Measurements from ENCODE around the gene MAP3K19. TPM values are rescaled to one million over a fixed set of nuclear protein-coding genes. Genes with fewer than 3 reads are reported as not detected.

Gene MAP3K19
- total RNA-seq, 1 donor from 2014 or later = not detected

- H3K27me3 Mint-ChIP-seq (ENCODE audit: unreplicated experiment) = no peaks in the 10 kb centered on the region
- no peak for DNase-seq (ENCODE audit: extremely low spot score, unreplicated experiment)
- H3K4me3 Mint-ChIP-seq (ENCODE audit: unreplicated experiment) = no peak overlapping the region
- no peaks in the 10 kb centered on the region for H3K9me3 Mint-ChIP-seq (ENCODE audit: unreplicated experiment)
- H3K27ac Mint-ChIP-seq (ENCODE audit: unreplicated experiment) = no peak overlapping the region
- no peak for TF ChIP-seq CTCF (IDR thresholded peaks at IDR 0.05)
- H3K36me3 Mint-ChIP-seq (ENCODE audit: unreplicated experiment) = peaks cover 48% of the 10 kb centered on the region
- peaks cover 6% of the 10 kb centered on the region for H3K4me1 Mint-ChIP-seq (ENCODE audit: unreplicated experiment)
These were observed 97.1 kb downstream of the MAP3K19 start for GRCh38 chr2:134949981-134950708.

- no peak for DNase-seq (ENCODE audit: extremely low spot score, unreplicated experiment)
- no peaks in the 10 kb centered on the region for H3K4me1 Mint-ChIP-seq (ENCODE audit: unreplicated experiment)
- no peak overlapping the region for H3K27ac Mint-ChIP-seq (ENCODE audit: unreplicated experiment)
- no peak overlapping the region for H3K4me3 Mint-ChIP-seq (ENCODE audit: unreplicated experiment)
- H3K36me3 Mint-ChIP-seq (ENCODE audit: unreplicated experiment) = peaks cover 28% of the 10 kb centered on the region
- no peaks in the 10 kb centered on the region for H3K27me3 Mint-ChIP-seq (ENCODE audit: unreplicated experiment)
- H3K9me3 Mint-ChIP-seq (ENCODE audit: unreplicated experiment) = no peaks in the 10 kb centered on the region
- no peak for TF ChIP-seq CTCF (IDR thresholded peaks at IDR 0.05)
These were observed 101.2 kb downstream of the MAP3K19 start for GRCh38 chr2:134946073-134946472.

DNA sequence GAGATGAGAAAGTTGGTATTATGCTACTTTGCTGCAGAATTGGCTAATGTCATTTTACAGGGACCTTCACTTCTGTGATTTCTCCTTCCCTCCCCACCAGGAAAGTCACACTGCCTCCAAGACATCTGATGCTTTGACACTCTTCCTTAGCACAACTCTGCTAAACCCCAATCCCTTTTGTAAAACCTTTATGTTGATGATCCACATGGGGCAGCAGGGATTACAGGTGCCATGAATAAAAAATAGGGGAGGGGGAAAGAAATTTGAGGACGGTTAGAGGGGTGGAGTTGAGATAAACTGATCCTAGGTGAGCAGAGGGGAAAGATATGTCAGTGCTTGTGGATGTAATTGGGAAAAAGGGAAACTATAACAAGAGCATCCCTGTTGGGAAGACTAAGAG lies 102.3 kb downstream of the MAP3K19 start:
- Mint-ChIP-seq H3K4me3 (ENCODE audit: unreplicated experiment) (no peak overlapping the region), H3K36me3 (ENCODE audit: unreplicated experiment) (peaks cover 21% of the 10 kb centered on the region), H3K27me3 (ENCODE audit: unreplicated experiment) (no peaks in the 10 kb centered on the region), H3K27ac (ENCODE audit: unreplicated experiment) (no peak overlapping the region), H3K4me1 (ENCODE audit: unreplicated experiment) (no peaks in the 10 kb centered on the region), H3K9me3 (ENCODE audit: unreplicated experiment) (no peaks in the 10 kb centered on the region)
- no peak for DNase-seq (ENCODE audit: extremely low spot score, unreplicated experiment)
- no peak for TF ChIP-seq CTCF (IDR thresholded peaks at IDR 0.05)

DNA sequence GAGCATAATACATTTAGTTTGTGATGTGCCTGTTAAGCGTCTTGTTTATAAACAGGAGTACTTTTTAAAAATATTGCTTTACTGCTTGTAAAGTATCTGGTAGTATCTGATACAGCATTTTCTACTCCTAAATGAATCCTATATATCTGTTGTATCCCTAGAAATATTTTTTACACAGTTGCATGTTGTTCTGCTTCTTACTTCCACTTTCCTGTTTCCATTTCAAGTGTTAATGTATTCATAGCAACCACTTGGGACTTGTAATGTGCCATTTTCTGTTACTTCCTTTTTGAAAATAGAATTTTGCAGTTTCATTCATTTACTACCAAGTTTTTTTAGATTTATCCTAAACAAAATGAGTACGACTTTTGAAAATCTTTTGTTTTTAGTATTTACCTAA lies 103.7 kb downstream of the MAP3K19 start:
- DNase-seq (ENCODE audit: extremely low spot score, unreplicated experiment) = no peak
- Mint-ChIP-seq H3K27me3 (ENCODE audit: unreplicated experiment) (no peaks in the 10 kb centered on the region), H3K4me3 (ENCODE audit: unreplicated experiment) (no peak overlapping the region), H3K27ac (ENCODE audit: unreplicated experiment) (no peak overlapping the region), H3K9me3 (ENCODE audit: unreplicated experiment) (no peaks in the 10 kb centered on the region), H3K36me3 (ENCODE audit: unreplicated experiment) (peaks cover 18% of the 10 kb centered on the region), H3K4me1 (ENCODE audit: unreplicated experiment) (no peaks in the 10 kb centered on the region)
- no peak for TF ChIP-seq CTCF (IDR thresholded peaks at IDR 0.05)

- no peaks in the 10 kb centered on the region for H3K9me3 Mint-ChIP-seq (ENCODE audit: unreplicated experiment)
- peaks cover 15% of the 10 kb centered on the region for H3K4me1 Mint-ChIP-seq (ENCODE audit: unreplicated experiment)
- peaks cover 14% of the 10 kb centered on the region for H3K36me3 Mint-ChIP-seq (ENCODE audit: unreplicated experiment)
- H3K27me3 Mint-ChIP-seq (ENCODE audit: unreplicated experiment) = no peaks in the 10 kb centered on the region
- no peak for DNase-seq (ENCODE audit: extremely low spot score, unreplicated experiment)
- H3K4me3 Mint-ChIP-seq (ENCODE audit: unreplicated experiment) = no peak overlapping the region
- no peak overlapping the region for H3K27ac Mint-ChIP-seq (ENCODE audit: unreplicated experiment)
- no peak for TF ChIP-seq CTCF (IDR thresholded peaks at IDR 0.05)
These were observed 110.6 kb downstream of the MAP3K19 start for GRCh38 chr2:134936691-134937090.

Data from osteocyte (in vitro differentiated cells).